Cardiac fibroblast (primary cell): ENCODE data around the gene SCN5A.

Source experiments
- DNase-seq, 2 donors: peaks; one replicate each; pipeline versions ENCODE4 v3.0.0 to v3.0.0-alpha.2; 2010; ENCODE audit warnings: low read depth in 2 of 2
- H3K4me3 ChIP-seq, 2 donors: replicated peaks in 1 of 2; 1 replicate in 1 of 2; 2 replicates in 1 of 2; pipeline ENCODE4 v1.5.1; 2011; ENCODE audit warnings: low read depth in 2 of 2, low read length in 2 of 2, mild to moderate bottlenecking in 2 of 2, moderate library complexity in 1 of 2
- CTCF ChIP-seq: IDR thresholded peaks from one replicate; pipeline ENCODE4 v1.5.1; 2011; ENCODE audit warnings: low read depth, mild to moderate bottlenecking, low read length, inconsistent platforms

SCN5A gene

DNA sequence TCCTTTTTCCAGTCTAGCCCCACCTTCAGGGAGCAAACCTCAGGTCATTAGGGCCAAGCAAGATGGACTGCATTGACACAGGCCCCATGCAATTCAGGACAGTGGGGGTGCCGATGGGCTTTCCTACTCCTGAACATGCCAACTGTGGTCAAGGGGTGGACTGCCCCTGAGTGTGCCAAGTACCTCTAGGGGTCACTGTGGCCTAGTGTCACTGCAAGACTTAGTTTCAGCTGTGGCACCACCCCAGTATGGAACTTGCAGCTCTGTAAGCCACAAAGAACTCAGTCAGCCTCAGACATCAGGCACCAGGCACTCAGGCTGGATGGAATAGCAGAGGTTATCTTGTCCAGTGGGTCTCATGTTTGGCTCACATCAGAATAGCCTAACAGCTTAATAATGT lies 121.0 kb downstream of the SCN5A start:
- DNase-seq, result no peak
- no peak overlapping the region for H3K4me3 ChIP-seq

GRCh38 chr3:38526792-38527191 lies 122.7 kb downstream of the SCN5A start:
- H3K4me3 ChIP-seq, result no peak overlapping the region
- DNase-seq, result no peak
- no peak for TF ChIP-seq CTCF

More for the DNA sequence above, 121.0 kb downstream of the SCN5A start:
- no peak for TF ChIP-seq CTCF

- H3K4me3 ChIP-seq, result no peak overlapping the region
- DNase-seq, result no peak
- TF ChIP-seq CTCF, result no peak
Observed at GRCh38 chr3:38524141-38524739, 125.2 kb downstream of the SCN5A start.

- no peak for DNase-seq
Observed at GRCh38 chr3:38522002-38522401, 127.5 kb downstream of the SCN5A start.

GRCh38 chr3:38521391-38521987 lies 128.0 kb downstream of the SCN5A start:
- DNase-seq, result peak; percentile 82 to 83
- no peak overlapping the region for H3K4me3 ChIP-seq
- TF ChIP-seq CTCF, result peak; percentile 82

More at GRCh38 chr3:38522002-38522401, 127.5 kb downstream of the SCN5A start:
- no peak for TF ChIP-seq CTCF
- H3K4me3 ChIP-seq, result no peak overlapping the region

- TF ChIP-seq CTCF, result no peak
- H3K4me3 ChIP-seq, result no peak overlapping the region
- DNase-seq, result no peak
Observed at GRCh38 chr3:38519651-38520050, 129.8 kb downstream of the SCN5A start.
